ENCODE measurements around the gene VPS9D1.
"Not testable (repeated sequence)": the region's sequence is repeated elsewhere in the genome, so short reads cannot be mapped to it uniquely, and the experiment has no call there.

Gene VPS9D1

DNA sequence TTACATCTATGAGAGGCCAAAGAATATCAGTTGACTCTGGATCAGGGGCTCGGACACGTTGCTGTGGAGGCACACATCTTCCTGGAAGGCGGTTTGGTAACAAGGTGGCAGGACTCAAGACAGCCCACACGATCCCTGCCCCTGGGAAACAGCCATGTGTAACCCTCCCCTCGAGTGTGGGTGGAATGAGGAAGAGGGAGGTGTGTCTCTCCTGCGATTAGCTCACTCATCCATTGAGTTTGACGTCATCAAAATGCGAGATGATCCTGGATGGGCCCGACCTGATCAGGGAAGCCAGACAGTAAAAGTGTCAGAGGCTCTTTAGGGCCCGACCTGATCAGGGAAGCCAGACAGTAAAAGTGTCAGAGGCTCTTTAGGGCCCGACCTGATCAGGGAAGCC is 56.5 kb downstream of the VPS9D1 start:
- DNase-seq (ENCODE audit: low read depth) = not testable (repeated sequence)

DNA sequence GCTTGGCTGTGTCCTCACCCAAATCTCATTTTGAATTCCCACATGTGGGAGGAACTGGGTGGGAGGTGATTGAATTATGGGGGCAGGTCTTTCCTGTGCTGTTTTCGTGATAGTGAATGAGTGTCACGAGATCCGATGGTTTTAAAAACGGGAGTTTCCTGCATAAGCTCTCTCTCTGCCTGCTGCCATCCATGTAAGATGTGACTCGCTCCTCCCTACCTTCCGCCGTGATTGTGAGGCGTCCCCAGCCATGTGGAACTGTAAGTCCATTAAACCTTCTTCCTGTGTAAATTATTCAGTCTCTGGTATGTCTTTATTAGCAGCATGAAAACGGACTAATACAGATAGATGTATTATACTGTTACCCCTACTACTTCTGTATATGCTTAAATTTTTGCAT is 59.5 kb downstream of the VPS9D1 start:
- no peak for DNase-seq (ENCODE audit: low read depth)

- no peak for DNase-seq (ENCODE audit: low read depth)
Measured at GRCh38 chr16:89660146-89660545, 60.6 kb downstream of the VPS9D1 start.

- peak; percentile 31 for DNase-seq (ENCODE audit: low read depth)
Measured at GRCh38 chr16:89658221-89658879, 62.3 kb downstream of the VPS9D1 start.

- peak; percentile 86 for DNase-seq (ENCODE audit: low read depth)
Measured at GRCh38 chr16:89657442-89658220, 63.1 kb downstream of the VPS9D1 start, which contains the start of the genes CHMP1A and SPATA33. CHMP1A (minus strand) TSS chr16:89657708; CDS start chr16:89657588, 120 bp downstream. SPATA33 (plus strand) TSS chr16:89657836; CDS start chr16:89657912, 76 bp downstream.
